Endothelial cell of umbilical vein (primary cell): ENCODE data around the gene TTC17. TPM values are rescaled to one million over a fixed set of nuclear protein-coding genes. Genes with fewer than 3 reads are reported as not detected.

Source experiments
- BruUV-seq: library from RNA; stranded (reverse); fragments of 400-500 nt; replicated peaks from 2 replicates; lab custom pipeline; 2021; lab: Mats Ljungman, UMichigan
- CTCF ChIA-PET: fragments of 300-600, 350-600 bp; sonication (Branson Sonifier 250); formaldehyde crosslinking; loops from one replicate; lab custom pipeline; 2021; ENCODE audit warnings: antibody characterized with exemption, inconsistent platforms; lab: Charles Lee
- POLR2A ChIA-PET: fragments of 300-600, 350-600 bp; sonication (Branson Sonifier 250); formaldehyde crosslinking; loops from one replicate; lab custom pipeline; 2021; ENCODE audit warnings: antibody characterized with exemption, inconsistent platforms; lab: Charles Lee
- DNase-seq: peaks from one replicate; pipeline ENCODE4 v3.0.0-alpha.2; 2011; ENCODE audit warnings: low read depth, low spot score
- FAIRE-seq: peaks from 2 replicates; lab custom pipeline; 2011; peaks lifted over from hg19 to GRCh38; lab: Jason Lieb, UNC
- H2AFZ ChIP-seq: 2 replicates; pipeline ENCODE4 v1.6.0; 2012; ENCODE audit warnings: low read depth, low read length, control low read depth, inconsistent platforms
- H3K27ac ChIP-seq: 2 replicates; pipeline ENCODE4 v1.5.1; 2011; ENCODE audit warnings: low read depth, mild to moderate bottlenecking, control low read depth, low read length, moderate library complexity; ENCODE audit not compliant: insufficient read depth
- H3K27me3 ChIP-seq, 2 experiments: 2 replicates each; pipeline versions ENCODE4 v1.6.0 to v1.6.1; 2011; ENCODE audit warnings: low read length in 2 of 2, mixed read lengths in 1 of 2; ENCODE audit not compliant: control insufficient read depth in 2 of 2, insufficient read depth in 2 of 2
- H3K36me3 ChIP-seq, 2 experiments: 2 replicates in 1 of 2; 3 replicates in 1 of 2; pipeline ENCODE4 v1.5.1; 2011; ENCODE audit warnings: low read length in 2 of 2, mild to moderate bottlenecking in 1 of 2, moderate library complexity in 1 of 2; ENCODE audit not compliant: control insufficient read depth in 2 of 2, insufficient read depth in 2 of 2; ENCODE audit errors: extremely low read depth in 1 of 2
- H3K4me1 ChIP-seq: 3 replicates; pipeline ENCODE4 v1.5.1; 2011; ENCODE audit warnings: mild to moderate bottlenecking, low read length; ENCODE audit not compliant: control insufficient read depth, insufficient read depth; ENCODE audit errors: extremely low read depth
- H3K4me2 ChIP-seq: 2 replicates; pipeline ENCODE4 v1.6.1; 2011; ENCODE audit warnings: low read length, control low read depth, mixed read lengths; ENCODE audit not compliant: insufficient read depth
- H3K4me3 ChIP-seq, 3 experiments: fragments of 200-600 bp in 1 of 3; sonication (generic), shearing (Covaris generic) in 1 of 3; replicated peaks in 1 of 3; 2 replicates each; pipeline ENCODE4 v1.5.1; 2011 to 2016; ENCODE audit warnings: control low read depth in 3 of 3, low read length in 3 of 3, mild to moderate bottlenecking in 2 of 3, inconsistent platforms in 1 of 3, low read depth in 1 of 3, moderate library complexity in 1 of 3; ENCODE audit not compliant: insufficient read depth in 1 of 3
- H3K79me2 ChIP-seq: 2 replicates; pipeline ENCODE4 v1.6.0; 2012; ENCODE audit warnings: low read length, inconsistent platforms; ENCODE audit not compliant: control insufficient read depth, insufficient read depth
- H3K9ac ChIP-seq: replicated peaks from 2 replicates; pipeline ENCODE3; 2011; ENCODE audit warnings: low read length, control low read depth; ENCODE audit not compliant: insufficient read depth; ENCODE audit errors: extremely low read depth
- H3K9me1 ChIP-seq: replicated peaks from 3 replicates; pipeline ENCODE4 v1.6.0; 2011; ENCODE audit warnings: mild to moderate bottlenecking, low read length; ENCODE audit not compliant: control insufficient read depth, insufficient read depth; ENCODE audit errors: extremely low read depth
- H3K9me3 ChIP-seq: replicated peaks from 2 replicates; pipeline ENCODE4 v1.5.1; 2012; ENCODE audit warnings: low read length, inconsistent platforms; ENCODE audit not compliant: control insufficient read depth, insufficient read depth
- H4K20me1 ChIP-seq: replicated peaks from 2 replicates; pipeline ENCODE3; 2011; ENCODE audit warnings: mild to moderate bottlenecking, low read length; ENCODE audit not compliant: control insufficient read depth, insufficient read depth; ENCODE audit errors: extremely low read depth
- EZH2 ChIP-seq: IDR thresholded peaks from 2 replicates; pipeline ENCODE4 v1.6.1; 2012; ENCODE audit warnings: borderline replicate concordance, low read depth, mild to moderate bottlenecking, moderate library complexity, low read length, inconsistent platforms; ENCODE audit not compliant: severe bottlenecking
- FOS ChIP-seq: IDR thresholded peaks from 2 replicates; pipeline ENCODE4 v1.6.1; 2011; ENCODE audit warnings: mild to moderate bottlenecking, low read length, moderate library complexity, borderline replicate concordance; ENCODE audit not compliant: insufficient read depth
- GATA2 ChIP-seq: IDR thresholded peaks from 2 replicates; pipeline ENCODE4 v1.7.0; 2011; ENCODE audit warnings: low read depth, mild to moderate bottlenecking, moderate library complexity, mixed read lengths, low read length; ENCODE audit not compliant: insufficient read length, insufficient read depth
- JUN ChIP-seq: IDR thresholded peaks from 2 replicates; pipeline ENCODE4 v1.6.1; 2011; ENCODE audit warnings: borderline replicate concordance, low read depth; ENCODE audit not compliant: insufficient read length, insufficient read depth
- MYC ChIP-seq: IDR thresholded peaks from one replicate; pipeline ENCODE4 v1.6.1; 2011; ENCODE audit warnings: mild to moderate bottlenecking, low read depth, low read length
- POLR2A ChIP-seq: IDR thresholded peaks from 2 replicates; pipeline ENCODE4 v1.6.1; 2012; ENCODE audit warnings: low read depth, mild to moderate bottlenecking, control low read depth, low read length
- POLR2AphosphoS5 ChIP-seq: IDR thresholded peaks from 2 replicates; pipeline ENCODE4 v1.6.1; 2012; ENCODE audit warnings: low read depth, mild to moderate bottlenecking, control low read depth, low read length, moderate library complexity; ENCODE audit not compliant: insufficient read depth
- dilution Hi-C: fragments of 300-500 bp; cut with MboI; formaldehyde crosslinking; loops from one replicate; pipeline ENCODE4 v1.15.0; 2019; ENCODE audit warnings: low sequenced_read_pairs; ENCODE audit not compliant: extremely low pct_ligation_motif_present
- intact Hi-C: fragments of 100-400 bp; cut with micrococcal nuclease; formaldehyde crosslinking; loops from one replicate; pipeline ENCODE4 v1.10.0; 2022
- polyA plus RNA-seq, 4 experiments: library from polyadenylated mRNA; depleted of rRNA in 3 of 4; stranded (reverse) in 3 of 4; unstranded in 1 of 4; fragments of >200 nt; gene quantifications; 2 replicates each; pipeline versions ENCODE4 v1.2.1 to v1.2.3, GENCODE V29; 2011 to 2012; ENCODE audit warnings: missing spikeins in 1 of 4
- total RNA-seq: library from RNA; stranded (reverse); gene quantifications from 2 replicates; pipeline ENCODE4 v1.2.3, GENCODE V29; 2021
- TF ChIP-seq, protein P1 (sequence below), 2 donors: IDR thresholded peaks; 1 replicate in 1 of 2; 2 replicates in 1 of 2; pipeline ENCODE4 v1.5.1; 2011; ENCODE audit warnings: low read length in 2 of 2, mild to moderate bottlenecking in 2 of 2, moderate library complexity in 2 of 2, control low read depth in 1 of 2, inconsistent platforms in 1 of 2, low read depth in 1 of 2; ENCODE audit not compliant: insufficient read depth in 1 of 2; ENCODE audit errors: extremely low read depth in 1 of 2
- TF ChIP-seq, protein P2 (sequence below): IDR thresholded peaks from 2 replicates; pipeline ENCODE4 v1.6.1; 2011; ENCODE audit not compliant: insufficient read depth, insufficient read length

The TTC17 gene
- total and polyA plus RNA-seq, 2 donors (not counting 3 experiments of a cell fraction or from before 2014, with no cell fraction given): 60.7 to 66.8 TPM

DNA sequence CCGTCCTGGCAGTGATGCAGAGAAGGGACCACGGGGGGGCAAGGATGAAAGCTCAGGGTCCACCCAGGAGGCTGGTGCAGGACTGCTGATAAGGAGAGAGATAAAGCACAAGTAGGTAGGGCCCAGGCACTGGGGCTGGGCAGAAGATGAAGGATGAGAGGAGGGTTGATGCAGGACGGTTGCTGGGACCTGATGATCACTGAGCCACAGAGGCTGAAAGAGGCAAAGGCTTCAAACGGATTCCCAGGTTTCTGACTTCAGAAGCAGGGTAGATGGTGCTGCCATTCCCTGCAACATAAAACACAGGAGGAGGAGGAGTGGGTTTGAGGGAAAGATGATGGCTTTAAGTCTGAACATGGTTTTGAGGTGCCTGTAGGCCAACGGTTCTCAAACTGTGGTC is 148.5 kb downstream of the TTC17 start:
- Histone ChIP-seq H3K9ac (no peak overlapping the region), H3K27me3 (no peaks in the 10 kb centered on the region), H3K27ac (no peak overlapping the region), H3K36me3 (no peaks in the 10 kb centered on the region), H3K4me1 (no peaks in the 10 kb centered on the region), H2AFZ (no peak overlapping the region), H3K9me1 (no peaks in the 10 kb centered on the region), H4K20me1 (no peaks in the 10 kb centered on the region), H3K9me3 (no peaks in the 10 kb centered on the region), H3K4me2 (no peak overlapping the region), H3K79me2 (no peaks in the 10 kb centered on the region), H3K4me3 (no peak overlapping the region)
- intact Hi-C loops: no loop called here
- TF ChIP-seq, protein P1, sequence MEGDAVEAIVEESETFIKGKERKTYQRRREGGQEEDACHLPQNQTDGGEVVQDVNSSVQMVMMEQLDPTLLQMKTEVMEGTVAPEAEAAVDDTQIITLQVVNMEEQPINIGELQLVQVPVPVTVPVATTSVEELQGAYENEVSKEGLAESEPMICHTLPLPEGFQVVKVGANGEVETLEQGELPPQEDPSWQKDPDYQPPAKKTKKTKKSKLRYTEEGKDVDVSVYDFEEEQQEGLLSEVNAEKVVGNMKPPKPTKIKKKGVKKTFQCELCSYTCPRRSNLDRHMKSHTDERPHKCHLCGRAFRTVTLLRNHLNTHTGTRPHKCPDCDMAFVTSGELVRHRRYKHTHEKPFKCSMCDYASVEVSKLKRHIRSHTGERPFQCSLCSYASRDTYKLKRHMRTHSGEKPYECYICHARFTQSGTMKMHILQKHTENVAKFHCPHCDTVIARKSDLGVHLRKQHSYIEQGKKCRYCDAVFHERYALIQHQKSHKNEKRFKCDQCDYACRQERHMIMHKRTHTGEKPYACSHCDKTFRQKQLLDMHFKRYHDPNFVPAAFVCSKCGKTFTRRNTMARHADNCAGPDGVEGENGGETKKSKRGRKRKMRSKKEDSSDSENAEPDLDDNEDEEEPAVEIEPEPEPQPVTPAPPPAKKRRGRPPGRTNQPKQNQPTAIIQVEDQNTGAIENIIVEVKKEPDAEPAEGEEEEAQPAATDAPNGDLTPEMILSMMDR (IDR thresholded peaks at IDR 0.05; ENCODE audit: extremely low read depth in 1 of 2, insufficient read depth in 1 of 2, low read depth in 1 of 2, low read length in 2 of 2): no peak
- TF ChIP-seq MYC: no peak
- TF ChIP-seq JUN: no peak
- no peak for TF ChIP-seq POLR2AphosphoS5
- no peak for TF ChIP-seq EZH2
- no peak for TF ChIP-seq POLR2A
- TF ChIP-seq, protein P2, sequence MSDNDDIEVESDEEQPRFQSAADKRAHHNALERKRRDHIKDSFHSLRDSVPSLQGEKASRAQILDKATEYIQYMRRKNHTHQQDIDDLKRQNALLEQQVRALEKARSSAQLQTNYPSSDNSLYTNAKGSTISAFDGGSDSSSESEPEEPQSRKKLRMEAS: no peak
- no peak for TF ChIP-seq FOS
- TF ChIP-seq GATA2: no peak
- dilution Hi-C loops: no loop called here
- no TSS peak for BruUV-seq
- FAIRE-seq (no peak), DNase-seq (no peak)
- ChIA-PET CTCF (no interaction called here), POLR2A (no interaction called here)
